CD4-positive, alpha-beta T cell treated with Interleukin-21 for 1 hour (primary cell): ENCODE results near the gene UCN3.
"Not testable (repeated sequence)": the region's sequence is repeated elsewhere in the genome, so short reads cannot be mapped to it uniquely, and the experiment has no call there.

Experiments used
- DNase-seq: peaks from one replicate; pipeline ENCODE4 v3.0.0-alpha.2; 2020

UCN3 gene

GRCh38 chr10:5410787-5411186 is 46.0 kb downstream of the UCN3 start:
- not testable (repeated sequence) for DNase-seq

- no peak for DNase-seq
Observed at GRCh38 chr10:5411941-5412276, 47.1 kb downstream of the UCN3 start.

- peak; percentile 72 for DNase-seq
Observed at GRCh38 chr10:5412277-5412941, 47.6 kb downstream of the UCN3 start, which contains the start of gene NET1. NET1 (plus strand) TSS chr10:5412557; CDS start chr10:5412693, 136 bp downstream.

- no peak for DNase-seq
Observed at GRCh38 chr10:5413012-5413938, 48.5 kb downstream of the UCN3 start.

- no peak for DNase-seq
Observed at GRCh38 chr10:5416981-5417380, 52.2 kb downstream of the UCN3 start.

GRCh38 chr10:5418584-5418983 is 53.8 kb downstream of the UCN3 start:
- no peak for DNase-seq

- no peak for DNase-seq
Observed at GRCh38 chr10:5419466-5420094, 54.8 kb downstream of the UCN3 start.

GRCh38 chr10:5423771-5424170 is 59.0 kb downstream of the UCN3 start:
- no peak for DNase-seq
